Measurements from ENCODE around the gene CHST1.
A peak's percentile ranks its signal among the peaks of the same experiment; 100 is the strongest.

The CHST1 gene

GRCh38 chr11:45655347-45655756 lies 10.1 kb downstream of the CHST1 start:
- Histone ChIP-seq H3K4me2 (peak overlapping the region; percentile 14; the same call in 1 of the 2 replicates), H3K27me3 (ENCODE audit: insufficient read depth, low read depth) (peaks cover 11% of the 10 kb centered on the region; the same call in 1 of the 2 replicates)

GRCh38 chr11:45655012-45655283 lies 10.5 kb downstream of the CHST1 start:
- TF ChIP-seq CTCF (conservative IDR thresholded peaks at IDR 0.05; ENCODE audit: low read depth, low read length): no peak
- Histone ChIP-seq H3K9ac (no peak overlapping the region), H4K20me1 (ENCODE audit: insufficient read depth) (no peaks in the 10 kb centered on the region), H3K27me3 (ENCODE audit: insufficient read depth, low read depth) (peaks cover 7% of the 10 kb centered on the region; the same call in 1 of the 2 replicates), H3K4me1 (ENCODE audit: low read depth, poor library complexity, severe bottlenecking) (no peaks in the 10 kb centered on the region), H3K27ac (no peak overlapping the region), H3K4me3 (IDR thresholded peaks at IDR 0.05; ENCODE audit: insufficient read depth, low read depth, low read length) (no peak overlapping the region), H2AFZ (ENCODE audit: low read depth) (peak overlapping the region; percentile 40; the same call in 1 of the 2 replicates), H3K79me2 (ENCODE audit: insufficient read depth, low read depth) (no peaks in the 10 kb centered on the region), H3K36me3 (ENCODE audit: insufficient read depth) (no peaks in the 10 kb centered on the region), H3K4me2 (peak overlapping the region; percentile 14; the same call in 1 of the 2 replicates)

More at GRCh38 chr11:45655347-45655756, 10.1 kb downstream of the CHST1 start:
- Histone ChIP-seq H3K4me3 (IDR thresholded peaks at IDR 0.05; ENCODE audit: insufficient read depth, low read depth, low read length) (no peak overlapping the region), H3K27ac (no peak overlapping the region), H4K20me1 (ENCODE audit: insufficient read depth) (no peaks in the 10 kb centered on the region), H3K79me2 (ENCODE audit: insufficient read depth, low read depth) (no peaks in the 10 kb centered on the region), H3K9ac (no peak overlapping the region), H3K36me3 (ENCODE audit: insufficient read depth) (no peaks in the 10 kb centered on the region), H3K4me1 (ENCODE audit: low read depth, poor library complexity, severe bottlenecking) (no peaks in the 10 kb centered on the region), H2AFZ (ENCODE audit: low read depth) (peak overlapping the region; percentile 40; the same call in 1 of the 2 replicates)
- peak; percentile 89 for TF ChIP-seq CTCF (conservative IDR thresholded peaks at IDR 0.05; ENCODE audit: low read depth, low read length)

GRCh38 chr11:45654231-45655011 lies 11.0 kb downstream of the CHST1 start:
- no peak overlapping the region for H3K27ac ChIP-seq
- H2AFZ ChIP-seq (ENCODE audit: low read depth): peak overlapping the region; percentile 40; the same call in 1 of the 2 replicates
- no peak for TF ChIP-seq CTCF (conservative IDR thresholded peaks at IDR 0.05; ENCODE audit: low read depth, low read length)
- no peaks in the 10 kb centered on the region for H4K20me1 ChIP-seq (ENCODE audit: insufficient read depth)
- H3K4me1 ChIP-seq (ENCODE audit: low read depth, poor library complexity, severe bottlenecking): no peaks in the 10 kb centered on the region
- peaks cover 1% of the 10 kb centered on the region; the same call in 1 of the 2 replicates for H3K27me3 ChIP-seq (ENCODE audit: insufficient read depth, low read depth)
- no peaks in the 10 kb centered on the region for H3K36me3 ChIP-seq (ENCODE audit: insufficient read depth)
- H3K79me2 ChIP-seq (ENCODE audit: insufficient read depth, low read depth): no peaks in the 10 kb centered on the region
- H3K4me2 ChIP-seq: no peak overlapping the region
- H3K4me3 ChIP-seq (IDR thresholded peaks at IDR 0.05; ENCODE audit: insufficient read depth, low read depth, low read length): no peak overlapping the region
- no peak overlapping the region for H3K9ac ChIP-seq

- no peak for TF ChIP-seq CTCF (conservative IDR thresholded peaks at IDR 0.05; ENCODE audit: low read depth, low read length)
- H3K4me2 ChIP-seq: no peak overlapping the region
- no peaks in the 10 kb centered on the region for H3K27me3 ChIP-seq (ENCODE audit: insufficient read depth, low read depth)
- no peaks in the 10 kb centered on the region for H3K4me1 ChIP-seq (ENCODE audit: low read depth, poor library complexity, severe bottlenecking)
- no peaks in the 10 kb centered on the region for H3K79me2 ChIP-seq (ENCODE audit: insufficient read depth, low read depth)
- H3K36me3 ChIP-seq (ENCODE audit: insufficient read depth): no peaks in the 10 kb centered on the region
- H4K20me1 ChIP-seq (ENCODE audit: insufficient read depth): no peaks in the 10 kb centered on the region
- no peak overlapping the region for H2AFZ ChIP-seq (ENCODE audit: low read depth)
- no peak overlapping the region for H3K9ac ChIP-seq
- no peak overlapping the region for H3K27ac ChIP-seq
- H3K4me3 ChIP-seq (IDR thresholded peaks at IDR 0.05; ENCODE audit: insufficient read depth, low read depth, low read length): no peak overlapping the region
Observed at GRCh38 chr11:45653277-45653676, 12.1 kb downstream of the CHST1 start.

All from KMS-11 (cell line).